GM12864 (cell line): Measurements from ENCODE around the gene CGNL1.
A peak's percentile ranks its signal among the peaks of the same experiment; 100 is the strongest.

Source experiments
- DNase-seq: peaks from one replicate; pipeline ENCODE4 v3.0.0-alpha.2; 2011; ENCODE audit warnings: low read depth
- H3K4me3 ChIP-seq: 2 replicates; pipeline ENCODE4 v1.5.1; 2011; ENCODE audit warnings: mild to moderate bottlenecking, low read depth, low read length, control low read depth
- CTCF ChIP-seq: IDR thresholded peaks from 2 replicates; pipeline ENCODE4 v1.5.1; 2011; ENCODE audit warnings: low read depth, mild to moderate bottlenecking, moderate library complexity, low read length, control low read depth, inconsistent platforms; ENCODE audit errors: missing control alignments

Gene CGNL1

DNA sequence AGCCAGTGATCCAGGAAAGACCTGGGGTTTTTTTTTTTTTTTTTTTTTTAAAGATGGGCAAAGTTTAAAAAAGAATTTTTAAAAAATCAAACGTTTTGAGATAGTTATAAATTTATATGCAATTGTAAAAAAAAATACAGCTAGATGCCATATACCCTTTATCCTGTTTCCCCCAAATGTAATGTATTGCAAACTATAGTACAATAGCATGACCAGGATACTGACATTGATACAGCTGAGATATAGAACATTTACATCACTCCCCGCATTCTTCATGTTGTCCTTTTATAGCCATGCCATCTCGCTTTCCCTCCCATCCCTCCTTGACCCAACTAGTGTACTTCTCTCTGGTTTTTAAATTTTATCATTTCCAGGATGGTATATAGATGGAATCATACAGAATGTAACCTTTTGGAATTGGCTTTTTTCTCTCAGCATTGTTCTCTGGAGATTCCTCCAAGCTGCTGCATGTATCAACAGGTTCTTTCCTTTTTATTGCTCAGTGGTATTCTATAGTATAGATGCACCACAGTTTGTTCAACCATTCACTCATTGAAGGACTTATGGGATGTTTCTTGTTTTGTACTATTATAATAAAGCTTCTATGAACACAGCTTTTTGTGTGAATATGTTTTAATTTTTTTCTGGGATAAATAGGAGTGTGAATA lies 104.9 kb downstream of the CGNL1 start:
- no peak for DNase-seq
- H3K4me3 ChIP-seq, result no peak overlapping the region

GRCh38 chr15:57485869-57486268 lies 109.6 kb downstream of the CGNL1 start:
- H3K4me3 ChIP-seq, result no peak overlapping the region
- DNase-seq, result no peak
- no peak for TF ChIP-seq CTCF

More for the DNA sequence above, 104.9 kb downstream of the CGNL1 start:
- no peak for TF ChIP-seq CTCF

DNA sequence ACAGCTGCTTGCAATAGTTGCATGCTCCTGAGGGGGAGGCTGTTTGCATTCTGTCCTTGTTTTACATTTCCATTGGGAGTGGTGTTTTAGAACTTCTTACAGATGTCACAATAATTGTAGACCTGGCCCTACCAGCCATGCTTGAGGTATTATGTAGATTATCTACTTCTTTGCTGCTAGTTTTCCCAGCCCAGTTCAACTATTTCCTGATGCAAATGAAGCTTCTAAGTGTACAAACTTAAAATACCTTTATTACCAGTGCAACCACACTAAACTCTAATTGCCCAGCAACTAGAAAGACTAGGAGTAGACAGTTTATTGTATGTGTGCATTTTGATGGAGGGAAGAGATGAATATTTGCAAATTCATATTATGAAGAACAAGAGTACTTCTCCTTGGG lies 110.5 kb downstream of the CGNL1 start:
- no peak for DNase-seq
- no peak overlapping the region for H3K4me3 ChIP-seq
- TF ChIP-seq CTCF, result no peak

DNA sequence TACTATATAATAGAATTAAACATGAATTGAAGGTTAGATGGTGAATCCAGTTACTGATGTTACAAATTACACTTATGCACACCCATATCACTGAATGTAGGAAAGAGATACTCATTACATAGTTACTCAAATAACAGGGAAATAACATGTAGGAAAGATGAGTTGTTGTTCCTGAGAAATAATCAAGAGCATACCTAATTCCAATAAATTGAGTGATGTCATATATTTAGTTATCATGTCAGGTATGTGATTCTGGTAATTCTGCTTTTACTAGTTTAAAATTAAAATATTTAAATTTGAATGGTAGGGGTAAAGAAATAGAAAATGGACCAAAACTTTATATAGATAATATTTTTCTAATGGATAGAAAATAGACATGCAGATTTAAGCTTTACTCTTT lies 112.8 kb downstream of the CGNL1 start:
- TF ChIP-seq CTCF, result no peak

GRCh38 chr15:57493351-57493750 lies 117.0 kb downstream of the CGNL1 start:
- DNase-seq, result no peak
- no peak for TF ChIP-seq CTCF
- H3K4me3 ChIP-seq, result no peak overlapping the region

More for the DNA sequence above, 112.8 kb downstream of the CGNL1 start:
- DNase-seq, result no peak
- H3K4me3 ChIP-seq, result no peak overlapping the region

DNA sequence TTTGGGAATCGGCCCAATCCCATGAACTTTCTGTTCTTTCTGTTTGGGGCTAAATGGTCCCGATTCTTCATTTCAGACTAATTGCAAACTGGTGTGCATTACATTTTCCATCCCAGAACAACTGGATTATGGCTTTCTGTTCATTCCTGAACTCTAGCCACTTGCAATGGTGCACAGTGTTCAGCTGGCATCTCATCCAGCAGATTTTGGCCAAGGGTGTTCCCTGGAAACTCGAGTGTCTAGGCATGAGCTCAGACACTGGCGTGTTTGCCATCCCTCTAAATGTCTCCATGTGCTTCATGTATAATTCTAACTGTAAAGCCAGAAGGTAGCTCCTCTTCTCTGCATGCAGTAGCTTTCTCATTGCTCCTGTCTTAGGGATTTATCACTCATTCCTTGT lies 118.3 kb downstream of the CGNL1 start:
- no peak for TF ChIP-seq CTCF
- H3K4me3 ChIP-seq, result no peak overlapping the region
- DNase-seq, result no peak

- no peak for TF ChIP-seq CTCF
- DNase-seq, result peak; percentile 3
- H3K4me3 ChIP-seq, result no peak overlapping the region
These were observed 118.7 kb downstream of the CGNL1 start for GRCh38 chr15:57495041-57495440.
